Vagina (tissue), 2 donors: ENCODE measurements around the gene GRIK4.

Source experiments
- CTCF ChIP-seq, 3 experiments: fragments of 450-650 bp in 2 of 3; fragments of 200-600 bp in 1 of 3; sonication (generic) in 1 of 3; IDR thresholded peaks; one replicate each; pipeline ENCODE4 v1.5.1; 2017 to 2019; ENCODE audit warnings: antibody characterized with exemption in 3 of 3, mild to moderate bottlenecking in 2 of 3, moderate library complexity in 2 of 3
- POLR2A ChIP-seq, 2 donors: fragments of 450-650 bp; IDR thresholded peaks; one replicate each; pipeline ENCODE4 v1.6.1; 2017; ENCODE audit warnings: antibody characterized with exemption in 2 of 2, mild to moderate bottlenecking in 2 of 2, moderate library complexity in 2 of 2

- TF ChIP-seq POLR2A (IDR thresholded peaks at IDR 0.05) (no peak), CTCF (IDR thresholded peaks at IDR 0.05) (no peak)
Measured at GRCh38 chr11:120835601-120836228, 324.2 kb downstream of the GRIK4 start.
